ENCODE results near the gene AUNIP. TPM values are rescaled to one million over a fixed set of nuclear protein-coding genes. Genes with fewer than 3 reads are reported as not detected.
A peak's percentile ranks its signal among the peaks of the same experiment; 100 is the strongest.

AUNIP gene
- total RNA-seq, 1 donor from 2014 or later = not detected

- DNase-seq (ENCODE audit: low spot score) = no peak
These were observed 26.8 kb downstream of the AUNIP start for GRCh38 chr1:25832336-25833037.

- DNase-seq (ENCODE audit: low spot score) = no peak
These were observed 27.6 kb downstream of the AUNIP start for GRCh38 chr1:25831569-25832196.

- no peak for DNase-seq (ENCODE audit: low spot score)
These were observed 30.2 kb downstream of the AUNIP start for GRCh38 chr1:25829046-25829445.

GRCh38 chr1:25828491-25828890 is 30.8 kb downstream of the AUNIP start:
- no peak for DNase-seq (ENCODE audit: low spot score)

GRCh38 chr1:25826571-25826970 is 32.7 kb downstream of the AUNIP start:
- DNase-seq (ENCODE audit: low spot score) = no peak

GRCh38 chr1:25825605-25826004 is 33.7 kb downstream of the AUNIP start:
- no peak for DNase-seq (ENCODE audit: low spot score)

- DNase-seq (ENCODE audit: low spot score) = no peak
These were observed 37.6 kb downstream of the AUNIP start for GRCh38 chr1:25821630-25822091.

- DNase-seq (ENCODE audit: low spot score) = no peak
These were observed 38.2 kb downstream of the AUNIP start for GRCh38 chr1:25821112-25821476.

GRCh38 chr1:25820247-25821111 is 38.8 kb downstream of the AUNIP start:
- no peak for DNase-seq (ENCODE audit: low spot score)

GRCh38 chr1:25819491-25820246 is 39.6 kb downstream of the AUNIP start, which contains the start of gene MTFR1L:
Gene MTFR1L (plus strand): TSS chr1:25819954. CDS start chr1:25823105, 3,151 bp downstream.
- peak; percentile 96 for DNase-seq (ENCODE audit: low spot score)

GRCh38 chr1:25818569-25818968 is 40.7 kb downstream of the AUNIP start:
- no peak for DNase-seq (ENCODE audit: low spot score)

GRCh38 chr1:25817840-25818501 is 41.3 kb downstream of the AUNIP start:
- no peak for DNase-seq (ENCODE audit: low spot score)

- DNase-seq (ENCODE audit: low spot score) = peak; percentile 82
These were observed 43.0 kb downstream of the AUNIP start for GRCh38 chr1:25816112-25816718.

- peak; percentile 84 for DNase-seq (ENCODE audit: low spot score)
These were observed 43.8 kb downstream of the AUNIP start for GRCh38 chr1:25815208-25816111.

GRCh38 chr1:25814549-25815087 is 44.6 kb downstream of the AUNIP start:
- DNase-seq (ENCODE audit: low spot score) = no peak

- DNase-seq (ENCODE audit: low spot score) = no peak
These were observed 45.4 kb downstream of the AUNIP start for GRCh38 chr1:25813734-25814471.

GRCh38 chr1:25813071-25813733 is 46.1 kb downstream of the AUNIP start:
- DNase-seq (ENCODE audit: low spot score) = no peak

Measured in mesenteric fat pad (tissue), 1 donor.